SKM-1 treated with dmso at 0.1 percent for 144 hours (cell line): Measurements from ENCODE around the gene MFN1.

ENCODE experiments used
- DNase-seq: peaks from one replicate; lab custom pipeline; 2025; ENCODE audit not compliant: unreplicated experiment; lab: John Stamatoyannopoulos, UW

The MFN1 gene

GRCh38 chr3:179336345-179336929, 11.1 kb upstream of the MFN1 start:
- DNase-seq = no peak

- DNase-seq = peak; percentile 62
These were observed 960 bp downstream of the MFN1 start for GRCh38 chr3:179348325-179349013.

GRCh38 chr3:179355996-179356395, 8.5 kb downstream of the MFN1 start:
- DNase-seq = no peak

GRCh38 chr3:179363332-179363731, 15.8 kb downstream of the MFN1 start:
- DNase-seq = no peak

GRCh38 chr3:179369621-179370020, 22.1 kb downstream of the MFN1 start:
- no peak for DNase-seq

- DNase-seq = no peak
These were observed 26.4 kb downstream of the MFN1 start for GRCh38 chr3:179373938-179374337.

- DNase-seq = no peak
These were observed 27.8 kb downstream of the MFN1 start for GRCh38 chr3:179375091-179375999.

GRCh38 chr3:179376474-179376873, 29.0 kb downstream of the MFN1 start:
- no peak for DNase-seq

GRCh38 chr3:179391906-179392305, 44.4 kb downstream of the MFN1 start:
- DNase-seq = no peak

GRCh38 chr3:179398574-179399231, 51.2 kb downstream of the MFN1 start:
- DNase-seq = no peak

- DNase-seq = no peak
These were observed 54.1 kb downstream of the MFN1 start for GRCh38 chr3:179401561-179401960.

GRCh38 chr3:179402963-179403362, 55.5 kb downstream of the MFN1 start:
- DNase-seq = no peak

GRCh38 chr3:179404307-179404706, 56.8 kb downstream of the MFN1 start:
- DNase-seq = no peak

GRCh38 chr3:179410331-179410730, 62.8 kb downstream of the MFN1 start:
- DNase-seq = no peak

- no peak for DNase-seq
These were observed 63.5 kb downstream of the MFN1 start for GRCh38 chr3:179410999-179411398.

- DNase-seq = no peak
These were observed 67.3 kb downstream of the MFN1 start for GRCh38 chr3:179414804-179415203.

GRCh38 chr3:179415377-179415776, 67.9 kb downstream of the MFN1 start:
- no peak for DNase-seq

GRCh38 chr3:179416681-179417080, 69.2 kb downstream of the MFN1 start:
- DNase-seq = no peak

GRCh38 chr3:179418610-179419009, 71.1 kb downstream of the MFN1 start:
- no peak for DNase-seq

GRCh38 chr3:179421500-179421899, 74.0 kb downstream of the MFN1 start:
- DNase-seq = no peak

- no peak for DNase-seq
These were observed 77.6 kb downstream of the MFN1 start for GRCh38 chr3:179425075-179425474.
